SU-DHL-6 (cell line): ENCODE results near the gene CNIH2.

Experiments used
- H2AFZ ChIP-seq: fragments of 200-600 bp; sonication (generic); 2 replicates; pipeline ENCODE4 v1.6.1; 2014; ENCODE audit warnings: low read depth, mild to moderate bottlenecking, moderate library complexity, mixed read lengths, antibody characterized with exemption, low read length; ENCODE audit not compliant: severe bottlenecking
- H3F3A ChIP-seq: fragments of 200-600 bp; shearing (Covaris generic); 2 replicates; pipeline ENCODE4 v1.6.0; 2016; ENCODE audit warnings: antibody characterized with exemption, mild to moderate bottlenecking; ENCODE audit not compliant: insufficient read depth
- H3K27ac ChIP-seq: fragments of 200-600 bp; sonication (generic); 2 replicates; pipeline ENCODE4 v1.5.1; 2016; ENCODE audit warnings: low read depth, mild to moderate bottlenecking, low read length, moderate library complexity, mixed read lengths
- H3K27me3 ChIP-seq: fragments of 200-600 bp; sonication (generic), shearing (Covaris generic); 2 replicates; pipeline ENCODE4 v1.6.0; 2014; ENCODE audit warnings: mild to moderate bottlenecking, low read length
- H3K36me3 ChIP-seq: fragments of 200-600 bp; sonication (generic); 2 replicates; pipeline ENCODE4 v1.6.1; 2014; ENCODE audit warnings: mild to moderate bottlenecking, low read length, mixed read lengths
- H3K4me2 ChIP-seq: fragments of 300-600, 200-600 bp; shearing (Covaris generic), sonication (generic); 2 replicates; pipeline ENCODE4 v1.6.0; 2014; ENCODE audit warnings: low read length, low read depth, mild to moderate bottlenecking; ENCODE audit not compliant: poor library complexity, severe bottlenecking
- H3K4me3 ChIP-seq: fragments of 200-600 bp; sonication (generic); 2 replicates; pipeline ENCODE4 v1.5.1; 2014; ENCODE audit warnings: antibody characterized with exemption, low read length, mild to moderate bottlenecking, mixed read lengths; ENCODE audit not compliant: insufficient read depth, poor library complexity, severe bottlenecking
- H3K79me2 ChIP-seq: fragments of 200-600 bp; sonication (generic); 2 replicates; pipeline ENCODE4 v1.6.1; 2014; ENCODE audit warnings: mild to moderate bottlenecking, low read length, moderate library complexity; ENCODE audit not compliant: insufficient read depth
- H3K9ac ChIP-seq: fragments of 200-600 bp; sonication (generic); 2 replicates; pipeline ENCODE4 v1.7.0; 2014; ENCODE audit warnings: mild to moderate bottlenecking, low read length
- H3K9me2 ChIP-seq: fragments of 200-600 bp; sonication (generic); replicated peaks from 2 replicates; pipeline ENCODE4 v1.6.1; 2014; ENCODE audit warnings: low read length; ENCODE audit not compliant: insufficient read depth
- H3K9me3 ChIP-seq: fragments of 200-600 bp; sonication (generic); 2 replicates; pipeline ENCODE4 v1.6.1; 2014; ENCODE audit warnings: low read length, mixed read lengths; ENCODE audit not compliant: insufficient read depth
- H4K20me1 ChIP-seq: fragments of 200-600 bp; sonication (generic); 2 replicates; pipeline ENCODE4 v1.6.1; 2014; ENCODE audit warnings: low read depth, mild to moderate bottlenecking, antibody characterized with exemption, low read length, moderate library complexity, mixed read lengths
- EZH2phosphoT487 ChIP-seq: fragments of 200-600 bp; sonication (generic), shearing (Covaris generic); conservative IDR thresholded peaks from 2 replicates; pipeline ENCODE4 v1.6.1; 2018; ENCODE audit warnings: mild to moderate bottlenecking, antibody characterized with exemption, low read length, moderate library complexity, mixed read lengths
- TF ChIP-seq, protein P1 (sequence below): fragments of 200-600 bp; sonication (generic); IDR thresholded peaks from one replicate; pipeline ENCODE4 v1.5.1; 2017; ENCODE audit warnings: antibody characterized with exemption, mild to moderate bottlenecking, low read length, moderate library complexity; ENCODE audit not compliant: insufficient read depth, poor library complexity, severe bottlenecking

The CNIH2 gene

DNA sequence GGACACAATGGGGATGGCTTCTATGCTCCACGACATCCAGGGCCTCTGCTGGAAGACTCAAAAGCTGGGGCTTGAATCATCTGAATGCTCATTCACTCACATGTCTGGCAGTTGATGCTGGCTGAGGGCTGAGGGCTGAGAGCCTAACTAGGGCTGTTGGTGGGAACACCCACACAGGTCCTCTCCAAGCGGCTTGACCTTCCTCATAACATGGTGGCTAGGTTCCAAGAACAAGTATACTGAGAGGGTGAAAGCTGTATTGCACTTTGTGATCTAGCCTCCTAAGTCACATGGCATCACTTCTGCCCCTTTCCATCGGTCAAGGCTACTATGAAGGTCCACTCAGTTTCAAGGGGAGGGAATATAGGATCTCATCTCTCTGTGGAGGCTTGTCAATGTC, 21.2 kb downstream of the CNIH2 start:
- H3K4me3 ChIP-seq: no peak overlapping the region
- no peaks in the 10 kb centered on the region for H3K9me3 ChIP-seq
- no peaks in the 10 kb centered on the region for H4K20me1 ChIP-seq
- H3K27me3 ChIP-seq: no peaks in the 10 kb centered on the region
- no peak overlapping the region for H3K9ac ChIP-seq
- H2AFZ ChIP-seq: no peak overlapping the region
- no peaks in the 10 kb centered on the region for H3K36me3 ChIP-seq
- no peaks in the 10 kb centered on the region for H3K79me2 ChIP-seq
- H3K4me2 ChIP-seq: no peak overlapping the region
- no peaks in the 10 kb centered on the region for H3F3A ChIP-seq
- no peaks in the 10 kb centered on the region for H3K9me2 ChIP-seq
- TF ChIP-seq, protein P1, sequence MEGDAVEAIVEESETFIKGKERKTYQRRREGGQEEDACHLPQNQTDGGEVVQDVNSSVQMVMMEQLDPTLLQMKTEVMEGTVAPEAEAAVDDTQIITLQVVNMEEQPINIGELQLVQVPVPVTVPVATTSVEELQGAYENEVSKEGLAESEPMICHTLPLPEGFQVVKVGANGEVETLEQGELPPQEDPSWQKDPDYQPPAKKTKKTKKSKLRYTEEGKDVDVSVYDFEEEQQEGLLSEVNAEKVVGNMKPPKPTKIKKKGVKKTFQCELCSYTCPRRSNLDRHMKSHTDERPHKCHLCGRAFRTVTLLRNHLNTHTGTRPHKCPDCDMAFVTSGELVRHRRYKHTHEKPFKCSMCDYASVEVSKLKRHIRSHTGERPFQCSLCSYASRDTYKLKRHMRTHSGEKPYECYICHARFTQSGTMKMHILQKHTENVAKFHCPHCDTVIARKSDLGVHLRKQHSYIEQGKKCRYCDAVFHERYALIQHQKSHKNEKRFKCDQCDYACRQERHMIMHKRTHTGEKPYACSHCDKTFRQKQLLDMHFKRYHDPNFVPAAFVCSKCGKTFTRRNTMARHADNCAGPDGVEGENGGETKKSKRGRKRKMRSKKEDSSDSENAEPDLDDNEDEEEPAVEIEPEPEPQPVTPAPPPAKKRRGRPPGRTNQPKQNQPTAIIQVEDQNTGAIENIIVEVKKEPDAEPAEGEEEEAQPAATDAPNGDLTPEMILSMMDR: no peak
- no peak for TF ChIP-seq EZH2phosphoT487
- H3K27ac ChIP-seq: no peak overlapping the region

DNA sequence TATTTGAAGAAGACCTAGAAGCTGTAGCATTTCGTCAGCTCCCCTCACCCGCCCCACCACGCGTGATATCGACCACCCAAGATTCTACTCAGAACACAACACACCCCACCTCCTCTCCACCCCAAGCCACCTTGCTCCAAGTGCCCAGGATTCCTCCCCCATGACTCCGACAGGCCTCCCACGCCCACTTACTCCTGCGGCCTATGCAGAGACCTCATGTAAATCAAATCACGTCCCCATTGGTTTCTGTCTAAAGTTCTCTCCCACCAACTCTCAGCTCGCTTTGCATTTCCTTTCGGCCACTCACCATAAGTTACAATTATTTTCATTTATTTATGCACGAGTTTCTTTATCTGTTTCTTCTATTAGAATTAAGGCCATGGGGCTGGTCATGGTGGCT, 24.7 kb downstream of the CNIH2 start:
- H3K36me3 ChIP-seq: no peaks in the 10 kb centered on the region
- no peak for TF ChIP-seq EZH2phosphoT487
- TF ChIP-seq, protein P1: no peak
- no peaks in the 10 kb centered on the region for H3F3A ChIP-seq
- H3K9me2 ChIP-seq: no peaks in the 10 kb centered on the region
- H3K4me2 ChIP-seq: no peak overlapping the region
- no peaks in the 10 kb centered on the region for H3K79me2 ChIP-seq
- H3K27ac ChIP-seq: no peak overlapping the region
- no peaks in the 10 kb centered on the region for H4K20me1 ChIP-seq
- no peak overlapping the region for H3K9ac ChIP-seq
- H3K4me3 ChIP-seq: no peak overlapping the region
- no peaks in the 10 kb centered on the region for H3K9me3 ChIP-seq
- no peak overlapping the region for H2AFZ ChIP-seq
- no peaks in the 10 kb centered on the region for H3K27me3 ChIP-seq

DNA sequence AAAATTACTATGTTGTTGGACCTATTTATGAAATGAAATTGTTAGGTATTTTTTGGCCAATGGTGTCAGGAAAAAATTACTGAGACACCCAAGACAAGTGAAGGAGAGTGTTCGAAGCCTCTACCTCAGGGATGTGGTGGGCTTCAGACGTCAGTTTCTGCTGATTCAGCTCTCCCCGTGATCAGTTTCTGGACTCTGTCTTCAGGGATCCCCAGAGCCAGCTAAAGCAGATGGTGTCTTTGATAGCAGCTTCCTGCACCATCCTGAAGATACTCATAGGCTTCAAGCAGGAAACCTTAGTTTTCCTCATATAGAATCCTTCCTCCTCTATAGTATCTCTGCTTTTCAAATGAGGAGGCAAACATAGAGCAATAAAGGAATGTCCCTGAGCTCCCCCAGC, 31.5 kb downstream of the CNIH2 start:
- H3F3A ChIP-seq: no peaks in the 10 kb centered on the region
- no peak overlapping the region for H3K4me3 ChIP-seq
- H2AFZ ChIP-seq: no peak overlapping the region
- no peak for TF ChIP-seq EZH2phosphoT487
- TF ChIP-seq, protein P1: no peak
- no peaks in the 10 kb centered on the region for H3K79me2 ChIP-seq
- H4K20me1 ChIP-seq: no peaks in the 10 kb centered on the region
- H3K27me3 ChIP-seq: no peaks in the 10 kb centered on the region
- no peaks in the 10 kb centered on the region for H3K36me3 ChIP-seq
- no peak overlapping the region for H3K27ac ChIP-seq
- no peak overlapping the region for H3K4me2 ChIP-seq
- no peaks in the 10 kb centered on the region for H3K9me2 ChIP-seq
- H3K9ac ChIP-seq: no peak overlapping the region
- no peaks in the 10 kb centered on the region for H3K9me3 ChIP-seq
